ENCODE measurements around the gene PPP1R16B. TPM values are rescaled to one million over a fixed set of nuclear protein-coding genes. Genes with fewer than 3 reads are reported as not detected.

The PPP1R16B gene
- total and polyA plus RNA-seq, 2 of the 8 experiments (the other 6 are each of a cell fraction or from before 2014, with no cell fraction given), result 2.6 to 8.9 TPM

DNA sequence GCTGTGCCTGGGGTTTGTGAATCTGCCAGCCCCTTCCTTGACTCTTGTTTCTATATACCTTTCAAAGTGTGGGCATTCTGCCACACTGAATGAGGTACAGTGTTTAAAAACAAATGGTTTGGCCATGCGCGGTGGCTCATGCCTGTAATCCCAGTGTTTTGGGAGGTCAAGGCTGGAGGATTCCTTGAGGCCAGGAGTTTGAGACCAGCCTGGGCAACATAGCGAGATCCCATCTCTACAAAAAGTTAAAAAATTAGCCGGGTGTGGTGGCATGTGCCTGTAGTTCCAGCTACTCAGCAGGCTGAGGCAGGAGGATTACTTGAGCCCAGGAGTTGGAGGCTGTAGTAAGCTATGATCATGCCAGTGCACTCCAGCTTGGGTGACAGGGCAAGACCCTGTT lies 126.5 kb downstream of the PPP1R16B start (continued):
- TF ChIP-seq, protein P1, sequence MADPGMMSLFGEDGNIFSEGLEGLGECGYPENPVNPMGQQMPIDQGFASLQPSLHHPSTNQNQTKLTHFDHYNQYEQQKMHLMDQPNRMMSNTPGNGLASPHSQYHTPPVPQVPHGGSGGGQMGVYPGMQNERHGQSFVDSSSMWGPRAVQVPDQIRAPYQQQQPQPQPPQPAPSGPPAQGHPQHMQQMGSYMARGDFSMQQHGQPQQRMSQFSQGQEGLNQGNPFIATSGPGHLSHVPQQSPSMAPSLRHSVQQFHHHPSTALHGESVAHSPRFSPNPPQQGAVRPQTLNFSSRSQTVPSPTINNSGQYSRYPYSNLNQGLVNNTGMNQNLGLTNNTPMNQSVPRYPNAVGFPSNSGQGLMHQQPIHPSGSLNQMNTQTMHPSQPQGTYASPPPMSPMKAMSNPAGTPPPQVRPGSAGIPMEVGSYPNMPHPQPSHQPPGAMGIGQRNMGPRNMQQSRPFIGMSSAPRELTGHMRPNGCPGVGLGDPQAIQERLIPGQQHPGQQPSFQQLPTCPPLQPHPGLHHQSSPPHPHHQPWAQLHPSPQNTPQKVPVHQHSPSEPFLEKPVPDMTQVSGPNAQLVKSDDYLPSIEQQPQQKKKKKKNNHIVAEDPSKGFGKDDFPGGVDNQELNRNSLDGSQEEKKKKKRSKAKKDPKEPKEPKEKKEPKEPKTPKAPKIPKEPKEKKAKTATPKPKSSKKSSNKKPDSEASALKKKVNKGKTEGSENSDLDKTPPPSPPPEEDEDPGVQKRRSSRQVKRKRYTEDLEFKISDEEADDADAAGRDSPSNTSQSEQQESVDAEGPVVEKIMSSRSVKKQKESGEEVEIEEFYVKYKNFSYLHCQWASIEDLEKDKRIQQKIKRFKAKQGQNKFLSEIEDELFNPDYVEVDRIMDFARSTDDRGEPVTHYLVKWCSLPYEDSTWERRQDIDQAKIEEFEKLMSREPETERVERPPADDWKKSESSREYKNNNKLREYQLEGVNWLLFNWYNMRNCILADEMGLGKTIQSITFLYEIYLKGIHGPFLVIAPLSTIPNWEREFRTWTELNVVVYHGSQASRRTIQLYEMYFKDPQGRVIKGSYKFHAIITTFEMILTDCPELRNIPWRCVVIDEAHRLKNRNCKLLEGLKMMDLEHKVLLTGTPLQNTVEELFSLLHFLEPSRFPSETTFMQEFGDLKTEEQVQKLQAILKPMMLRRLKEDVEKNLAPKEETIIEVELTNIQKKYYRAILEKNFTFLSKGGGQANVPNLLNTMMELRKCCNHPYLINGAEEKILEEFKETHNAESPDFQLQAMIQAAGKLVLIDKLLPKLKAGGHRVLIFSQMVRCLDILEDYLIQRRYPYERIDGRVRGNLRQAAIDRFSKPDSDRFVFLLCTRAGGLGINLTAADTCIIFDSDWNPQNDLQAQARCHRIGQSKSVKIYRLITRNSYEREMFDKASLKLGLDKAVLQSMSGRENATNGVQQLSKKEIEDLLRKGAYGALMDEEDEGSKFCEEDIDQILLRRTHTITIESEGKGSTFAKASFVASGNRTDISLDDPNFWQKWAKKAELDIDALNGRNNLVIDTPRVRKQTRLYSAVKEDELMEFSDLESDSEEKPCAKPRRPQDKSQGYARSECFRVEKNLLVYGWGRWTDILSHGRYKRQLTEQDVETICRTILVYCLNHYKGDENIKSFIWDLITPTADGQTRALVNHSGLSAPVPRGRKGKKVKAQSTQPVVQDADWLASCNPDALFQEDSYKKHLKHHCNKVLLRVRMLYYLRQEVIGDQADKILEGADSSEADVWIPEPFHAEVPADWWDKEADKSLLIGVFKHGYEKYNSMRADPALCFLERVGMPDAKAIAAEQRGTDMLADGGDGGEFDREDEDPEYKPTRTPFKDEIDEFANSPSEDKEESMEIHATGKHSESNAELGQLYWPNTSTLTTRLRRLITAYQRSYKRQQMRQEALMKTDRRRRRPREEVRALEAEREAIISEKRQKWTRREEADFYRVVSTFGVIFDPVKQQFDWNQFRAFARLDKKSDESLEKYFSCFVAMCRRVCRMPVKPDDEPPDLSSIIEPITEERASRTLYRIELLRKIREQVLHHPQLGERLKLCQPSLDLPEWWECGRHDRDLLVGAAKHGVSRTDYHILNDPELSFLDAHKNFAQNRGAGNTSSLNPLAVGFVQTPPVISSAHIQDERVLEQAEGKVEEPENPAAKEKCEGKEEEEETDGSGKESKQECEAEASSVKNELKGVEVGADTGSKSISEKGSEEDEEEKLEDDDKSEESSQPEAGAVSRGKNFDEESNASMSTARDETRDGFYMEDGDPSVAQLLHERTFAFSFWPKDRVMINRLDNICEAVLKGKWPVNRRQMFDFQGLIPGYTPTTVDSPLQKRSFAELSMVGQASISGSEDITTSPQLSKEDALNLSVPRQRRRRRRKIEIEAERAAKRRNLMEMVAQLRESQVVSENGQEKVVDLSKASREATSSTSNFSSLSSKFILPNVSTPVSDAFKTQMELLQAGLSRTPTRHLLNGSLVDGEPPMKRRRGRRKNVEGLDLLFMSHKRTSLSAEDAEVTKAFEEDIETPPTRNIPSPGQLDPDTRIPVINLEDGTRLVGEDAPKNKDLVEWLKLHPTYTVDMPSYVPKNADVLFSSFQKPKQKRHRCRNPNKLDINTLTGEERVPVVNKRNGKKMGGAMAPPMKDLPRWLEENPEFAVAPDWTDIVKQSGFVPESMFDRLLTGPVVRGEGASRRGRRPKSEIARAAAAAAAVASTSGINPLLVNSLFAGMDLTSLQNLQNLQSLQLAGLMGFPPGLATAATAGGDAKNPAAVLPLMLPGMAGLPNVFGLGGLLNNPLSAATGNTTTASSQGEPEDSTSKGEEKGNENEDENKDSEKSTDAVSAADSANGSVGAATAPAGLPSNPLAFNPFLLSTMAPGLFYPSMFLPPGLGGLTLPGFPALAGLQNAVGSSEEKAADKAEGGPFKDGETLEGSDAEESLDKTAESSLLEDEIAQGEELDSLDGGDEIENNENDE (IDR thresholded peaks at IDR 0.05; ENCODE audit: insufficient replicate concordance, low read length), result no peak
